ENCODE data around the gene KCNIP4.

- no peak for TF ChIP-seq CTCF (IDR thresholded peaks at IDR 0.05; ENCODE audit: poor library complexity)
- no peak for TF ChIP-seq EZH2 (IDR thresholded peaks at IDR 0.05; ENCODE audit: borderline replicate concordance)
These were observed 1142.9 kb downstream of the KCNIP4 start for GRCh38 chr4:20805716-20806115.

All from hepatocyte (in vitro differentiated cells).